HK-2 (cell line): ENCODE results near the gene CHST11.
"Not testable (repeated sequence)": the region's sequence is repeated elsewhere in the genome, so short reads cannot be mapped to it uniquely, and the experiment has no call there.

Experiments
- DNase-seq: peaks from one replicate; pipeline ENCODE4 v3.0.0-alpha.2; 2018; ENCODE audit not compliant: unreplicated experiment

Gene CHST11

GRCh38 chr12:104738331-104738730 lies 281.6 kb downstream of the CHST11 start:
- no peak for DNase-seq

DNA sequence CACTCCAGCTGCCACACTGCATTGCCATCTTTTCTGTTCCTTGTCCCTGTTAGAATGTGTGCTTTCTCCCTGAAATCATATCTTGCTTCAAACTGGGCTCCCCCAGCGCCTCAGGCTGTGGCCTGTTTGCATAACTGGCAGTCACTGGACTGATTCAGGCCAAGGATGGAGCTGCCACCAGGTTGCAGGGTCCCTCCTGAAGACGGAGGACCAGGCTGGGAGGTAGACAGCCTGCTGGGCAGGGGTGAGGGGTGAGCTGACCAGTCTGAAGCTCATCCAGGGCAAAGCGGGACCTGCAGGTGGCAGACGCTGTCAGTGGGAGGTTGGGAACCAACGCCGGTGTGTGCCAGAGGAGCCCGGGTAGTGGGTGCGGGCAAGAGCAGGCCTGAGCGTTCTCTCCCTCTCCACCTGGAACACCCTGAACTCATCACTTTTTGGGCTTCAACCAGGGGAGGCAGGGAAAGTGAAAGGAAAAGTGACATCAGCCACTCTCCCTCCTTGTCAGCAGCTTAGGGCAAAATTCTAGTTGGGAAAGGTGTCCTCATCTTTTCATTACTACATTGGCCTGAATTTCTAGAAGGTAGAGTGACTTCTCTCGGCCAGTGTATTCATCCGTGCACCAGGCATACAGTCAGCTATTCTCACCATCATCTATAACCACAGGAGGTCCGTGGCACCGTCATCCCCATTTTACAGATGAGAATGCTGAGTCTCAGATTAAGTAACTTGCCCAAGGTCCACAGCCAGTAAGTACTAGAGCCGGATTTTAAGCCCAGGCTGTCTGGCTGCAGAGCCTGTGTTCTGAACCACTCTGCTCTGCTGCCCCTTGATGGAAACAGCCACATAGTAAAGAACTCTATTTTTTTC lies 282.3 kb downstream of the CHST11 start:
- DNase-seq: no peak

DNA sequence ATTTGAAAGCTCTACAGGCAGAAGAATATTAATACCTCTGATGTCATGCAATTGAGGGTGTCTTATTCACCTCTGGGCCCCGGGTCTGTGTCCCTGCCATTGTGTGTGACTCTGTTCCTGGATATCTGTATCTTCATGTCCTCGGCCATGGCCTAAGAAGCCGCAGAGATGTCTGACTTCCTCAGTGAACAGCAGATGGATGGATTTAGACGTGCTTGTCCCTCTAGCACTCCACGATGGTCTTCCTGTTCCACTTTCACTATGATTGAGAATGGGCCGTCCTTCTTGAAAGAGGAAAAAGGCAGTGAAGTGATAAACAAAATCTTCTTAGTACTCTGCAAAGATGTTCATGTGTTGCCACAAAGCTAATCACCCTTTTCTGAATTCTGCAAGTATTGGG lies 283.9 kb downstream of the CHST11 start:
- DNase-seq: no peak

DNA sequence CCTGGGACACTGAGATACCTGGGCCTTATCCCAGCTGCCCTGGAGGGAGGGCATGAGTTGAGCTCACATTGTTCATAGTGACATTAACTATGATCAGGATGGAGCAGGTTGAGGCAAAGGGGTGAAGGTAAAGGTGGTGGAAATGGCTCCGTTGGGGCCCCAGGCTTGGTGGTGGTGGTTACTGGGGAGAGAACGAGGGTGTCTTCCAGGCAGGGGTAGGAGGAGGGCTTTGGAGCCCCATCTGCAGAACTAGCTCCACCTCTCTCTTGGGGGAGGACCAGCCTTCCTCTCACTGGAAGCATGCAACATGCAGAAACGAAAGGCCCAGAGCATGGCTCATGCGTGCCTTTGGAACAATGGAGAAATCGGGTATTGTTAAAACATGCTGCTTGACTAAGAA lies 284.3 kb downstream of the CHST11 start:
- DNase-seq: no peak

- no peak for DNase-seq
Observed at GRCh38 chr12:104741497-104742367, 285.0 kb downstream of the CHST11 start.

- DNase-seq: no peak
Observed at GRCh38 chr12:104742551-104743201, 285.9 kb downstream of the CHST11 start.

DNA sequence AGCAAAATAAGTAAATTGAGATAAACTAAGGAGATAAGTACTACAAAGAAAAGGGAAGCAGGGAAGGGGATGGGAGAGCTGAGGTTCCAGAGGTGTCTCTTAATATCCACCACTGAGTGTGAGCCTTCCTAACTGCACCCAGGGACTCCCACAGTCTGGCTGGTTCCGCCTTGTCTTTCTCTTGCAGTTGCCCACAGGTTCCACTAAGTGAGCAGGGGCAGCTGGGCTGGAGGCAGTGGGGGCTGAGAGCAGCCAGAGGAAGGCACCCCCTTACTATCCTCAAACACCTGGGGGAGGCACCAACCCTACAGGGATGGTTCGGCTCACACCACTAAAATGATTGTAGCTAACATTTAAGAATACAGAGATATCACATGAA lies 286.4 kb downstream of the CHST11 start:
- no peak for DNase-seq

DNA sequence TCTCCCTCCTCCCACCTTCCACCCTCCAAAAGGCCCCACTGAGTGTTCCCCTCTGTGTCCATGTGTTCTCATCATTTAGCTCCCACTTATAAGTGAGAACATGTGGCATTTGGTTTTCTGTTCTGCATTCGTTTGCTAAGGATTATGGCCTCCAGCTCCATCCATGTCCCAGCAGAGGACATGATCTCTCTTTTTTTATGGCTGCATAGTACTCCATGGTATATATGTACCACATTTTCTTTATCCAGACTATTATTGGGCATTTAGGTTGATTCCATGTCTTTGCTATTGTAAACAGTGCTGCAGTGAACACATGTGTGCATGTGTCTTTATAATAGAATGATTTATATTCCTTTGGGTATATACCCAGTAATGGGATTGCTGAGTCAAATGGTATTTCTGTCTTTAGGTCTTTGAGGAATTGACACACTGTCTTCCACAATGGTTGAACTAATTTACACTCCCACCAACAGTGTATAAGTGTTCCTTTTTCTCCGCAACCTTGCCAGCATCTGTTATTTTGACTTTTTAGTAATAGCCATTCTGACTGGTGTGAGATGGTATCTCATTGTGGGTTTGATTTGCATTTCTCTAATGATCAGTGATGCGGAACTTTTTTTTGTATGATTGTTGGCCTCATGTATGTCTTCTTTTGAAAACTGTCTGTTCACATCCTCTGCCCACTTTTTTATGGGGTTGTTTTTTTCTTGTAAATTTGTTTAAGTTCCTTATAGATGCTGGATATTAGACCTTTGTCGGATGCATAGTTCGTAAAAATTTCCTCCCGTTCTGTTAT lies 287.2 kb downstream of the CHST11 start:
- DNase-seq: not testable (repeated sequence)

- no peak for DNase-seq
Observed at GRCh38 chr12:104746467-104747088, 289.8 kb downstream of the CHST11 start.

- no peak for DNase-seq
Observed at GRCh38 chr12:104747330-104747729, 290.6 kb downstream of the CHST11 start.

DNA sequence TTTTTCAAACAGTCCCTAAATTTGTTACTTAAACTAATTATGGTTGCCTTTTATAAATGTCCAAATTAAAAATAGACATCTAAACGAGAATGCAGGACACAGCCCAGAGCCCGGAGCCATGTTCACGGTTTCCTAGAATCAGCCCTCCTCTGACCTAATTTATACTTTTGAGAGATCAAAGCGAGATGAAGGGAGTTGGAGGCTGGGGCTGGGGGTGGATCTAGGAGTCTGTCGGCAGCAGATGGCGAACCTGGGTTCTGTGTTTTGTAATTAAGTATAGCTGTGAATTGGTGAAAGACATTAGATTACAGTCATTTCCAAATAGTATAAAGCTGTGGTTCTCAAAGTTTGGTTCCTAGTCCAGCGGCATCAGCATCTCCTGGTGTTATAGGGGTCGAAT lies 291.2 kb downstream of the CHST11 start:
- no peak for DNase-seq

DNA sequence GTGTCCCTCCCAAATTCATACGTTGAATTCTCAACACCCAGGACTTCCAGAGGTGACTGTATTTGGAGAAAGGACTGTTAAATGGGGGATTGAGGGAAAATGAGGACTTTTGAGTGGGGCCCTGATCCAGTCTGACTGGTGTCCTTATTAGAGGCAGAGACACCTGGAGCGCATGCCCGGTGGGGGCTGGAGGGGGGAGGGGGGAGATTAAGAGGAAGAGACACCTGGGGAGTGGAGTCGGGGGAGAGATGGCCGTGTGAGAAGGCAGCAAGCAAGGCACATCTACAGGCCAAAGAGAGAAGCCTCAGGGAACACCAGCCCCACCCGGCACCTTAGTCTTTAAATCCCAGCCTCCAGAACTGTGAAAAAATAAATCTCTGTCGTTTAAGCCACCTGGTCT lies 291.6 kb downstream of the CHST11 start:
- DNase-seq: no peak

GRCh38 chr12:104748790-104749189 lies 292.0 kb downstream of the CHST11 start:
- no peak for DNase-seq

GRCh38 chr12:104749545-104749944 lies 292.8 kb downstream of the CHST11 start:
- DNase-seq: no peak

DNA sequence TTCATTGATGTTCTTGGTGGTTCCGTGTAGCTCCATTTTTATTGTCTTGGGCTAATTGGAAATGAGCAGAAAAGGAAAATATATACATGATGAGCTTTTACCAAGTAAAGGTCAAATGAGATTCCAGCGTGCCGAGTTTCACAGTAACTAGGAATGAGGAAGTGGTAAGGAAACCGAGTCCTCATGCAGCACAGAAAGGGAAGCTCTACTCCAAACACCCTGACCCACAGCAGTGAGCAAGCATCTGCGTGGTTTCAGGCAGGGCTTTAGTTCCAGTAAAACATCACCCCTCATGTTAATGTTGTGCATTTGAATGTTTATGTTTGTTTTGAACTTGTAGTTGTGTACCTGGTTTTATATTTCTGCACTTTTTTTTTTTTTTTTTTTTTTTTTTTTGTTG lies 293.3 kb downstream of the CHST11 start:
- peak; percentile 26 for DNase-seq

DNA sequence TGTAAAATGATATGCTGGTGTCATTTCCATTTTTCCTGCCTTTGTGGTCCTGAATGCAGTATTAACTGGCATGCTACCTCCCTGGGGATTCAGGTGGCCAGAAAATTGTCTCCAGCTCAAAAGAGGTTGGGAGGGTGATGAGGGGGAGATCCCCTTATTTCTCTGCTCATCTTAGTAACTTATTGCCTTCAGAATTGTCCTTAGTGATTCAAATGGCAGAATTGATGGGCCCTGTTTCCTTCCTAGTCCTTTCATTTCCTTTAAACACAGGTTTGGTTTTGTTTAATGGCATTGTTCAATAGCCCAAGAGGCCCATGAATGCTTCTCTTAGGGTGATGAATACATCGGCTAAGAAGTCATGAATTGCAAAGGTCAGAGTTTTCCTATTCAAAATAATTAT lies 294.4 kb downstream of the CHST11 start:
- no peak for DNase-seq

DNA sequence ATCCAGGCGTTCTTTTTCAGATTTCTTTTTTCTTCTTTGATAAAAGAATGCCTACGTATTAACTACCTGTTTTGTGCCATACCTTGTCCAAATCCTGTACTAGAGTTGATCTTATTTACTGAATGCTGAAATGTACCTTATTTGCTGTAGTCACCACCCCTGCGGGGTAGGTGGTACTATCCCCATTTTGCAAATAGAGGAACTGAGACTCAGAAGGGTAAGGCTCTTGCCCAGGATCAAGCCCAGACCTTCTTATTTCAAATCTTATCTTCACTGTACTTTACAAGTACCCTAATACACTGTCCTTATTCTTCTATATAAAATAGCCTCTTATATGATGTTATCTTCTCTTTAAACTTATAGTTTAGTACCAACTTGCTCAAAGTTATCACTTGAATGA lies 294.8 kb downstream of the CHST11 start:
- DNase-seq: no peak

DNA sequence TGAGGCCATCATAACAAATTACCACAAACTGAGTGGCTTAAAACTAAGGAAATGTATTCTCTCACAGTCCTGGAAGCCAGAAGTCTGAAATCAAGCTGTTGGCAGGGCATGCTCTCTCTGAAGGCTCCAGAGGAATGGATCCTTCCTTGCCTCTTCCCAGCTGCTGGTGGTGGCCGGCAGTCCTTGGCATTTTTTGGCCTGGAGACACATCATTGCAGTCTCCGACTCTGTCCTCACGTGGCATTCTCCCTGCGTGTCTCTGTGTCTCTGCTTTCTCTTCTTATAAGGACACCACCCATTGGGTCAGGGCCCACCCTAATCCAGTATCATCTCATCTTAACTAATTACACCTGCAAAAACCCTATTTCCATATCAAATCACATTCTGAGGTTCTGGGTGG lies 295.3 kb downstream of the CHST11 start:
- no peak for DNase-seq

DNA sequence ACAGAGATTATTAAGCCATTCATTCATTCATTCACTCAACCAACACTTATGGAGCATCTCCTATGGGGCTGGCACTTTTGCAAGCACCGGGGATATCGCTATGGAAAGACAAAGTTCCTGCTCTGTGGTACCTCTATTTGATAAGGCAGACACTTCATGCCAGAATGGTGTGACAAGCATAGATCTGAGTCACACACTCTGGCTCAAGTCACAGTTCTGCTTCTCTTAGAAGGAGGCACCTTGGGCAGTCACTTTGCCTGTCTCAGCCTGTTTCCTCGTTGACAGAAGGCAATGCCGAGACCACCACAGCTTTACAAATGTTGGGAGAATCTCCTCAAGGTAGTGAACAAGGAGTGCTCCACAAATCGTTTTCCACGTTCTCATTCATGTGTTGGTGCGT lies 296.1 kb downstream of the CHST11 start:
- no peak for DNase-seq

DNA sequence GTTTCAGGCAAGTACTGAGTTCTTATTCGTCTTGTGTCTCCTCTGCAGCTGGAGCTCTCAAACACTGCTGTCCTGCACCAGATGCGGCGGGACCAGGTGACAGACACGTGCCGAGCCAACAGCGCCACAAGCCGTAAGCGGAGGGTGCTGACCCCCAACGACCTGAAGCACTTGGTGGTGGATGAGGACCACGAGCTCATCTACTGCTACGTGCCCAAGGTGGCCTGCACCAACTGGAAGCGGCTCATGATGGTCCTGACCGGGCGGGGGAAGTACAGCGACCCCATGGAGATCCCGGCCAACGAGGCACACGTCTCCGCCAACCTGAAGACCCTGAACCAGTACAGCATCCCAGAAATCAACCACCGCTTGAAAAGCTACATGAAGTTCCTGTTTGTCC lies 300.2 kb downstream of the CHST11 start:
- no peak for DNase-seq

- no peak for DNase-seq
Observed at GRCh38 chr12:104758771-104759170, 302.0 kb downstream of the CHST11 start.
